Stimulated activated CD8-positive, alpha-beta memory T cell treated with anti-CD3 and anti-CD28 coated beads, Interleukin-4, amount 100 ng/mL, for 48 hours (primary cell): Measurements from ENCODE around the gene FBXO46.

Experiments used
- DNase-seq: peaks from one replicate; pipeline ENCODE4 v3.0.0-alpha.2; 2020

Gene FBXO46

DNA sequence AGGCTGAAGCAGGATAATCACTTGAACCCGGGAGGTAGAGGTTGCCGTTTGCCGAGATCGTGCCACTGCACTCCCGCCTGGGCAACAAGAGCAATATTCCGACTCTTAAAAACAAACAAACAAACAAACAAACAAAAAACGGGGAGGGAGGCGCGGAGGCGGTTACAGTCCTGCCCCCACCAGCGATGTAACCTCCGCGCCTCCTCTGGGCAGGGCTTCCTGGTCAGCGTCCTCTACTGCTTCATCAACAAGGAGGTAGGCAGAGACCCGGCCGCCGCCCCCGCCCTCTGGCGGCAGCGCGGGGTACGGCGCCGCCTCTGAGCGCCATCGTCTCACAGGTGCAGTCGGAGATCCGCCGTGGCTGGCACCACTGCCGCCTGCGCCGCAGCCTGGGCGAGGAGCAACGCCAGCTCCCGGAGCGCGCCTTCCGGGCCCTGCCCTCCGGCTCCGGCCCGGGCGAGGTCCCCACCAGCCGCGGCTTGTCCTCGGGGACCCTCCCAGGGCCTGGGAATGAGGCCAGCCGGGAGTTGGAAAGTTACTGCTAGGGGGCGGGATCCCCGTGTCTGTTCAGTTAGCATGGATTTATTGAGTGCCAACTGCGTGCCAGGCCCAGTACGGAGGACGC is 49.2 kb downstream of the FBXO46 start:
- DNase-seq = peak; percentile 91

- DNase-seq = peak; percentile 92
Observed at GRCh38 chr19:45677351-45678230, 53.1 kb downstream of the FBXO46 start.

GRCh38 chr19:45676851-45677263 is 53.8 kb downstream of the FBXO46 start:
- peak; percentile 66 for DNase-seq

GRCh38 chr19:45674946-45675345 is 55.8 kb downstream of the FBXO46 start:
- DNase-seq = no peak

- peak; percentile 92 for DNase-seq
Observed at GRCh38 chr19:45670670-45671453, 59.8 kb downstream of the FBXO46 start.

GRCh38 chr19:45668342-45668871 is 62.3 kb downstream of the FBXO46 start:
- peak; percentile 57 for DNase-seq

- DNase-seq = peak; percentile 82
Observed at GRCh38 chr19:45667620-45668341, 62.9 kb downstream of the FBXO46 start, which contains the start of gene GIPR. Gene GIPR, plus strand, starts transcription at chr19:45668221. Its CDS starts 1,300 bp downstream, at chr19:45669521.

GRCh38 chr19:45664575-45664974 is 66.1 kb downstream of the FBXO46 start:
- no peak for DNase-seq

- no peak for DNase-seq
Observed at GRCh38 chr19:45663800-45664199, 66.9 kb downstream of the FBXO46 start.

- DNase-seq = no peak
Observed at GRCh38 chr19:45660636-45661035, 70.1 kb downstream of the FBXO46 start.
